ENCODE data around the gene LNP1. TPM values are rescaled to one million over a fixed set of nuclear protein-coding genes. Genes with fewer than 3 reads are reported as not detected.

The LNP1 gene
- total RNA-seq, 1 donor from 2014 or later: 2.6 TPM

DNA sequence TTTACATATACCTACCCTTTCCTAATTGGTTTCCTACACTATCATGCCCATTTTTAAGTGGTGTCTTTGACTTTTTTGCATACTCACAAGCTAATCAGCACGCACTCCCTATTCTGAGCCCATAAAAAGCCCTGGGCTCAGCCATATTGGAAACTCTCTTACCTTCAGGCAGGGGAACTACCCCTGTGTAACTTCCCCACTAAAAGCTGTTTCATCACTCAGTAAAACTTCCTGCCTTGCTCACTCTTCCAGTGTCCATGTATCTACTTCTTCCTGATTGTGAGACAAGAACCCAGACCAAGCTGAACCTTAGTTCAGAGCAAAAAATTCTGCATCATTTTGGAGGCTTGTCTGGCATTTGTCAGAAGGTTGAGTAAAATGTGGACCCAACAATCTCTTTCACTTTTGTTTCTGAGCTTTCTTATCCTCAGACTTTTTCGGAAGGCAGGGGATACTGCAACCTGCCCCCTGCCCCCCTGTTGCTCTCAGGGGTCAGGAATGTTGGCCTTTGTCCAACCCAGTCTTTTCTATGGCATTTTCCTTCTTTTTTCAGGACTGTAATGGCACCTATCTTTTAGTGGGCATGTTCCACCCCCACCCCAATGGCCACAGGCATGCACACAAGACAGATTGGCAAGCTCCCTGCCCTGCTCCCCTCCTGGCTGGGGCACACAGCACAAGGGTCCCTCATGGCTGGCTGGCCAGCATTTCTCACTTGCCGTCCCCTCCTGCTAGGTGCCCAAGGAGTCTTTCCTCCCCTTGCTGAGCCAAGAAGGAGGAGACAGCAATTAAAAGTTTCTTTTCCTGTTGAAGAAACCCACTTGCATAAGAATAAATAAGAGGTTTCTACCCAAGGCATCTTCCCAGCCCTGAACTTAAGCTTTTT, 64.8 kb downstream of the LNP1 start:
- peaks cover 26% of the 10 kb centered on the region for H3K9me3 Mint-ChIP-seq (ENCODE audit: unreplicated experiment)
- H3K9me3 ChIP-seq (ENCODE audit: insufficient read depth, low read depth, low read length): peaks cover 7% of the 10 kb centered on the region
- no peak overlapping the region for H3K27ac ChIP-seq (ENCODE audit: low read depth, low read length)
- H3K27me3 ChIP-seq (ENCODE audit: insufficient read depth, low read length): peaks cover 4% of the 10 kb centered on the region
- TF ChIP-seq, protein P1, sequence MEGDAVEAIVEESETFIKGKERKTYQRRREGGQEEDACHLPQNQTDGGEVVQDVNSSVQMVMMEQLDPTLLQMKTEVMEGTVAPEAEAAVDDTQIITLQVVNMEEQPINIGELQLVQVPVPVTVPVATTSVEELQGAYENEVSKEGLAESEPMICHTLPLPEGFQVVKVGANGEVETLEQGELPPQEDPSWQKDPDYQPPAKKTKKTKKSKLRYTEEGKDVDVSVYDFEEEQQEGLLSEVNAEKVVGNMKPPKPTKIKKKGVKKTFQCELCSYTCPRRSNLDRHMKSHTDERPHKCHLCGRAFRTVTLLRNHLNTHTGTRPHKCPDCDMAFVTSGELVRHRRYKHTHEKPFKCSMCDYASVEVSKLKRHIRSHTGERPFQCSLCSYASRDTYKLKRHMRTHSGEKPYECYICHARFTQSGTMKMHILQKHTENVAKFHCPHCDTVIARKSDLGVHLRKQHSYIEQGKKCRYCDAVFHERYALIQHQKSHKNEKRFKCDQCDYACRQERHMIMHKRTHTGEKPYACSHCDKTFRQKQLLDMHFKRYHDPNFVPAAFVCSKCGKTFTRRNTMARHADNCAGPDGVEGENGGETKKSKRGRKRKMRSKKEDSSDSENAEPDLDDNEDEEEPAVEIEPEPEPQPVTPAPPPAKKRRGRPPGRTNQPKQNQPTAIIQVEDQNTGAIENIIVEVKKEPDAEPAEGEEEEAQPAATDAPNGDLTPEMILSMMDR (IDR thresholded peaks at IDR 0.05; ENCODE audit: insufficient read depth, low read depth, low read length): no peak
- no peak for TF ChIP-seq EZH2 (IDR thresholded peaks at IDR 0.05; ENCODE audit: insufficient read depth, low read length)
- no peak for FAIRE-seq
- no peak overlapping the region for H3K9ac ChIP-seq (ENCODE audit: low read length)
- H3K4me1 Mint-ChIP-seq (ENCODE audit: low read depth, unreplicated experiment): no peaks in the 10 kb centered on the region
- no peaks in the 10 kb centered on the region for H4K20me1 ChIP-seq (ENCODE audit: insufficient read depth, low read length)
- H2AFZ ChIP-seq (ENCODE audit: low read depth, low read length): no peak overlapping the region
- peaks cover 1% of the 10 kb centered on the region for H3K36me3 Mint-ChIP-seq (ENCODE audit: low read depth, unreplicated experiment)
- no peak overlapping the region for H3K4me3 Mint-ChIP-seq (ENCODE audit: unreplicated experiment)
- no peak overlapping the region for H3K4me3 ChIP-seq (ENCODE audit: insufficient read depth, low read depth, low read length)
- no peak overlapping the region for H3K4me2 ChIP-seq (ENCODE audit: low read length)
- no peaks in the 10 kb centered on the region for H3K79me2 ChIP-seq (ENCODE audit: insufficient read depth, low read length)
- no peak for DNase-seq (ENCODE audit: low read depth)
- no peak overlapping the region for H3K27ac Mint-ChIP-seq (ENCODE audit: unreplicated experiment)
- H3K36me3 ChIP-seq (ENCODE audit: insufficient read depth, low read length): no peaks in the 10 kb centered on the region
- no peaks in the 10 kb centered on the region for H3K4me1 ChIP-seq (ENCODE audit: insufficient read depth, low read length)
- H3K27me3 Mint-ChIP-seq (ENCODE audit: low read depth, unreplicated experiment): no peaks in the 10 kb centered on the region

DNA sequence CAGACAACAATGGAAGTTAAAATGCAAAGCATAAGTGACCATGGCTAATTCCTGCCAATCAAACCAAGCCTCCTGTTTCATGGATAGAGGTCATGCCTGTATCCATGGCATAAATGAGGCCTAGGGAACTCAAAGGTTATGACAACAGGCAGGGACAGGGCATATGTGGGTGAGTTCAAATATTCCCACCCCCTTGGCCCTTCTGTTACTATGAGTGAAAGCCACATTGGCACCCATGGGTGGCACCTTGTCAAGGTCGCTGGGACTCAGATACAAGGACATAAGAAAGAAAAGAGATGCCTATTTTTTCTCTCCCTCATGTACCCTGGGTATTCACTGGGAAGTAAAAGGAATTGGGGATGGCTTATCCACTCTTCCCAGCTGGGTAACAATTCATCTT, 65.8 kb downstream of the LNP1 start:
- no peak overlapping the region for H3K4me3 ChIP-seq (ENCODE audit: insufficient read depth, low read depth, low read length)
- no peak overlapping the region for H3K9ac ChIP-seq (ENCODE audit: low read length)

More for the DNA sequence above, 65.8 kb downstream of the LNP1 start:
- Histone ChIP-seq H3K27ac (ENCODE audit: low read depth, low read length) (no peak overlapping the region), H2AFZ (ENCODE audit: low read depth, low read length) (no peak overlapping the region), H3K4me2 (ENCODE audit: low read length) (no peak overlapping the region), H3K9me3 (ENCODE audit: insufficient read depth, low read depth, low read length) (peaks cover 7% of the 10 kb centered on the region), H4K20me1 (ENCODE audit: insufficient read depth, low read length) (no peaks in the 10 kb centered on the region), H3K36me3 (ENCODE audit: insufficient read depth, low read length) (no peaks in the 10 kb centered on the region), H3K79me2 (ENCODE audit: insufficient read depth, low read length) (no peaks in the 10 kb centered on the region), H3K27me3 (ENCODE audit: insufficient read depth, low read length) (no peaks in the 10 kb centered on the region), H3K4me1 (ENCODE audit: insufficient read depth, low read length) (no peaks in the 10 kb centered on the region)
- TF ChIP-seq EZH2 (IDR thresholded peaks at IDR 0.05; ENCODE audit: insufficient read depth, low read length): no peak
- TF ChIP-seq, protein P1 (IDR thresholded peaks at IDR 0.05; ENCODE audit: insufficient read depth, low read depth, low read length): no peak
- Mint-ChIP-seq H3K27me3 (ENCODE audit: low read depth, unreplicated experiment) (no peaks in the 10 kb centered on the region), H3K9me3 (ENCODE audit: unreplicated experiment) (peaks cover 26% of the 10 kb centered on the region), H3K4me1 (ENCODE audit: low read depth, unreplicated experiment) (no peaks in the 10 kb centered on the region), H3K4me3 (ENCODE audit: unreplicated experiment) (no peak overlapping the region), H3K36me3 (ENCODE audit: low read depth, unreplicated experiment) (peaks cover 1% of the 10 kb centered on the region), H3K27ac (ENCODE audit: unreplicated experiment) (no peak overlapping the region)
- DNase-seq (ENCODE audit: low read depth) (no peak), FAIRE-seq (no peak)

Data from astrocyte (in vitro differentiated cells and primary cell).